ENCODE data around the gene INO80D. TPM values are rescaled to one million over a fixed set of nuclear protein-coding genes. Genes with fewer than 3 reads are reported as not detected.

Gene INO80D
- total RNA-seq, 4 donors from 2014 or later, result 20.8 to 102 (median 56.4) TPM

GRCh38 chr2:206000776-206001175 lies 85.2 kb downstream of the INO80D start:
- no peak for DNase-seq
- no peaks in the 10 kb centered on the region for H3K4me1 ChIP-seq
- TF ChIP-seq POLR2A (IDR thresholded peaks at IDR 0.05), result no peak
- TF ChIP-seq CTCF (IDR thresholded peaks at IDR 0.05), result no peak

GRCh38 chr2:205998583-205998982 lies 87.4 kb downstream of the INO80D start:
- Histone ChIP-seq H3K36me3 (peaks cover 0 to 11% (median 0%) of the 10 kb centered on the region in 3 donors), H3K27ac (no peak overlapping the region), H3K27me3 (no peaks in the 10 kb centered on the region), H3K4me3 (no peak overlapping the region), H3K4me1 (no peaks in the 10 kb centered on the region), H3K9me3 (no peaks in the 10 kb centered on the region)
- DNase-seq, result no peak
- TF ChIP-seq CTCF (IDR thresholded peaks at IDR 0.05), result no peak
- no peak for TF ChIP-seq POLR2A (IDR thresholded peaks at IDR 0.05)

More at GRCh38 chr2:206000776-206001175, 85.2 kb downstream of the INO80D start:
- no peak overlapping the region for H3K4me3 ChIP-seq
- peaks cover 0 to 33% (median 0%) of the 10 kb centered on the region in 3 donors for H3K36me3 ChIP-seq
- H3K27ac ChIP-seq, result no peak overlapping the region
- H3K27me3 ChIP-seq, result no peaks in the 10 kb centered on the region
- no peaks in the 10 kb centered on the region for H3K9me3 ChIP-seq

- Histone ChIP-seq H3K36me3 (peaks cover 0 to 22% (median 0%) of the 10 kb centered on the region in 3 donors), H3K27ac (no peak overlapping the region), H3K9me3 (no peaks in the 10 kb centered on the region), H3K27me3 (no peaks in the 10 kb centered on the region), H3K4me1 (no peaks in the 10 kb centered on the region), H3K4me3 (no peak overlapping the region)
- TF ChIP-seq CTCF (IDR thresholded peaks at IDR 0.05) (no peak), POLR2A (IDR thresholded peaks at IDR 0.05) (no peak)
- DNase-seq, result no peak
Observed at GRCh38 chr2:205996161-205996560, 89.8 kb downstream of the INO80D start.

GRCh38 chr2:205995260-205995659 lies 90.7 kb downstream of the INO80D start:
- Histone ChIP-seq H3K36me3 (peaks cover 0 to 17% (median 0%) of the 10 kb centered on the region in 3 donors), H3K27ac (no peak overlapping the region), H3K27me3 (no peaks in the 10 kb centered on the region), H3K4me1 (no peaks in the 10 kb centered on the region), H3K9me3 (no peaks in the 10 kb centered on the region), H3K4me3 (no peak overlapping the region)
- peak in 1 of 6 experiments; percentile 10 for TF ChIP-seq CTCF (IDR thresholded peaks at IDR 0.05)
- no peak for TF ChIP-seq POLR2A (IDR thresholded peaks at IDR 0.05)
- DNase-seq, result no peak

- Histone ChIP-seq H3K4me3 (no peak overlapping the region), H3K4me1 (no peaks in the 10 kb centered on the region), H3K27me3 (no peaks in the 10 kb centered on the region), H3K27ac (no peak overlapping the region), H3K9me3 (no peaks in the 10 kb centered on the region), H3K36me3 (peaks cover 0 to 17% (median 0%) of the 10 kb centered on the region in 3 donors)
- TF ChIP-seq POLR2A (IDR thresholded peaks at IDR 0.05) (no peak), CTCF (IDR thresholded peaks at IDR 0.05) (no peak)
- DNase-seq, result no peak
Observed at GRCh38 chr2:205994344-205994743, 91.6 kb downstream of the INO80D start.

- H3K27me3 ChIP-seq, result no peaks in the 10 kb centered on the region
- TF ChIP-seq POLR2A (IDR thresholded peaks at IDR 0.05) (no peak), CTCF (IDR thresholded peaks at IDR 0.05) (no peak)
- DNase-seq, result no peak
- H3K4me3 ChIP-seq, result no peak overlapping the region
- H3K9me3 ChIP-seq, result no peaks in the 10 kb centered on the region
- peaks cover 0 to 17% (median 0%) of the 10 kb centered on the region in 3 donors for H3K36me3 ChIP-seq
- no peak overlapping the region for H3K27ac ChIP-seq
- H3K4me1 ChIP-seq, result no peaks in the 10 kb centered on the region
Observed at GRCh38 chr2:205990104-205990503, 95.9 kb downstream of the INO80D start.

Data from Peyer's patch (tissue), 4 donors.